C4-2B (cell line): ENCODE results near the gene MDFI.

Experiments used
- H3K27ac ChIP-seq: fragments of 450-650 bp; 2 replicates; pipeline ENCODE4 v1.5.1; 2017
- ZFX ChIP-seq: fragments of 450-650 bp; IDR thresholded peaks from 2 replicates; pipeline ENCODE4 v1.6.1; 2017
- TF ChIP-seq, protein P1 (sequence below): fragments of 450-650 bp; conservative IDR thresholded peaks from 2 replicates; pipeline ENCODE4 v1.5.1; 2017; ENCODE audit warnings: mild to moderate bottlenecking

The MDFI gene

DNA sequence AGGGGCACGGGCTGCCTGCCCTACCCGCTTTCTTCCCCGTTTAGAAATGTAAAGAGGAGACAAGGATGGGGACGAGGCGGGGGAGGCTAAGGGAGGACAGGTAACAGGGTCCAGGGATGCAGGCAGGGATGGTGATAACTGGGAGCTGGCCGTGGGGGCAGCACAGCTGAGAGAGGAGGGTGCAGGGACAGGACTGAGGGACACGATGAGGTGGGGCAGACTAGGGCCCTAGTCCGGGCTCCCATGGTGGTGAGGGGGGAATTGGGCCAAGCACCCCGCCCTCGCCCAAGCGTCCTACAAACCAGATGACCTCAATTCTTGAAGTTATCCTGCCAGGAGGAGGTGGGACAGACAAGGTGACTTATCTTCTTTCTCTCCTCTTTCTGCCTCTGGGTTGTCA lies 44.4 kb upstream of the MDFI start:
- no peak overlapping the region for H3K27ac ChIP-seq
- TF ChIP-seq, protein P1, sequence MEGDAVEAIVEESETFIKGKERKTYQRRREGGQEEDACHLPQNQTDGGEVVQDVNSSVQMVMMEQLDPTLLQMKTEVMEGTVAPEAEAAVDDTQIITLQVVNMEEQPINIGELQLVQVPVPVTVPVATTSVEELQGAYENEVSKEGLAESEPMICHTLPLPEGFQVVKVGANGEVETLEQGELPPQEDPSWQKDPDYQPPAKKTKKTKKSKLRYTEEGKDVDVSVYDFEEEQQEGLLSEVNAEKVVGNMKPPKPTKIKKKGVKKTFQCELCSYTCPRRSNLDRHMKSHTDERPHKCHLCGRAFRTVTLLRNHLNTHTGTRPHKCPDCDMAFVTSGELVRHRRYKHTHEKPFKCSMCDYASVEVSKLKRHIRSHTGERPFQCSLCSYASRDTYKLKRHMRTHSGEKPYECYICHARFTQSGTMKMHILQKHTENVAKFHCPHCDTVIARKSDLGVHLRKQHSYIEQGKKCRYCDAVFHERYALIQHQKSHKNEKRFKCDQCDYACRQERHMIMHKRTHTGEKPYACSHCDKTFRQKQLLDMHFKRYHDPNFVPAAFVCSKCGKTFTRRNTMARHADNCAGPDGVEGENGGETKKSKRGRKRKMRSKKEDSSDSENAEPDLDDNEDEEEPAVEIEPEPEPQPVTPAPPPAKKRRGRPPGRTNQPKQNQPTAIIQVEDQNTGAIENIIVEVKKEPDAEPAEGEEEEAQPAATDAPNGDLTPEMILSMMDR, result no peak

DNA sequence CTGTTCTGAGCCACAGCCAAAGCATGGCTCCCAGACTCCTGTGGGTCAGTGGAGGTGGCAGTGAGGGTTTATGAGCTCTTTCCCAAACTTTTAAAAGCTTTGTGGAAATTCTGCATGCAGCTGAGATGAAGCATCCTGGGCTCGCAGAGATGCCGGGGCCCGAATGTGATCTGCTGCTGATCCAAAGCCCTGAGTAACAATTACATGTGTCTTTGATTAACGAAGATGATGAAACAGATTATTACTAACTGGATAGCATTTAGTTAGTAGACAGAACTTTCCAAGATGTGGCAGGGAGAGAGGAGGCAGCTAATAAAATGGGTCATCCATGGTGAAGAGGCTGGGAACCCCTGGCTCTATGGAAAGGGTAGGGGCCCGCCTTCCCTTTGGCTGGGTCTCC lies 43.9 kb upstream of the MDFI start:
- TF ChIP-seq ZFX, result no peak
- TF ChIP-seq, protein P1, result no peak
- no peak overlapping the region for H3K27ac ChIP-seq

DNA sequence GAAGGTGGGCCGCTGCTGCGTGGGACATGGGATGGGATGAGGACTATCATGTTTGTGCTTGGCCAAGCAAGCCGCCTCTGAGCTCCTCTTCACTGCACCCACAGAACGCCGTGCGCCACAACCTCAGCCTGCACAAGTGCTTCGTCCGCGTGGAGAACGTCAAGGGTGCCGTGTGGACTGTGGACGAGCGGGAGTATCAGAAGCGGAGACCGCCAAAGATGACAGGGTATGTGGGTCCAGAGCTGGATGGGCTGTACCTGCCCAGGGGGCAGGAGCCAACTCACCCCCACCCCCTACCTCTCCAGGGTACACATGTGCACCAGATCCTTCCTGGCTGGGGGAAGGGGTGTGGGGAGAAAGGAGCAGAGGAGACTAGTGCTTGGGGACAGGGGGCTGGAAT lies 43.5 kb upstream of the MDFI start:
- H3K27ac ChIP-seq, result no peak overlapping the region
- TF ChIP-seq, protein P1, result no peak
- no peak for TF ChIP-seq ZFX

DNA sequence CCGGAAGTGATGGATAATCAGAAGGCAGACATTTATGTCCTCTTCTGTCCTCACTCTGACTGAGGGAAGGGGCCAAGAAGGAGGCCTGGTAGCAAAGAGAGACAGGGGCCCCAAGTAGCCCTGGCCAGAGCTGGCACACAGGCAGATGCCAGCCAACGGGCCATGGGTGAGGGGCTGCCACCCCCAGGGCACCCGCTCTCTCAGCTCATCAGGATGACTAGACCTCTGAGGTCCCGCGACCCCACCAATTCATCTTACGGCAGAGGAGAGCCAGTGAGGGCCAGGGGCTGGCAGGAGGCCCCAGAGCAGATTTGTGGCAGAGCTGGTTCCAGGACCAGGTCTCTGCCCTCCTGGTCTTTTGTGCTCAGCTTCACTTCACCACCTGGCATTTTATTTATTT lies 43.1 kb upstream of the MDFI start:
- H3K27ac ChIP-seq, result no peak overlapping the region
- TF ChIP-seq, protein P1, result no peak
- TF ChIP-seq ZFX, result no peak

DNA sequence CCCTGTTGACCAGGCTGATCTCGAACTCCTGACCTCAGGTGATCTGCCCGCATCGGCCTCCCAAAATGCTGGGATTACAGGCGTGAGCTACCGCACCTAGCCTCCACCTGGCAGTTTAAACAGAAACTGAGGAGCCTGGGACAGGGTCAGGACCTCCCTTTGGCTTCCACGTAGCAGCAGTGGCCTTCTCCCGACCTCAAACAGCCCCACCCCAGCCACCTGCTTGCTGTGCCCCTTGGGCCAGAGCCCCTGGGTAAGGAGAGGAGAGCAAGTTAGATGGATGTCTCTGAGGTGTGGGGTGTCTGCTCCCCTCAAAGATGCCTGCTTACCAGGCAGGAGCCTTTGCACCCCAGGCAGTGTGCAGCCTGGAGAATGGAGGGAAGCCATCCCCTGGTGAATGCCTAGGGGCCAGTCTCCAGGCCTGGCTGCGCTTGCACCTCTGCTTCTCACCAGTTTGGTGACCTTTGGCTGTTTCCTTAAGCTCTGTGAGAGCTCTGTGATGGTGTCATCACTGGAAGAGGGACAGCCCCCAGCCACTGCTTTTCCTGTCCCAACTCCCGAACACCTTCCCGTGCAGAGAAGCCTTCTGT lies 42.1 kb upstream of the MDFI start:
- TF ChIP-seq ZFX, result no peak
- TF ChIP-seq, protein P1, result no peak
- H3K27ac ChIP-seq, result no peak overlapping the region

DNA sequence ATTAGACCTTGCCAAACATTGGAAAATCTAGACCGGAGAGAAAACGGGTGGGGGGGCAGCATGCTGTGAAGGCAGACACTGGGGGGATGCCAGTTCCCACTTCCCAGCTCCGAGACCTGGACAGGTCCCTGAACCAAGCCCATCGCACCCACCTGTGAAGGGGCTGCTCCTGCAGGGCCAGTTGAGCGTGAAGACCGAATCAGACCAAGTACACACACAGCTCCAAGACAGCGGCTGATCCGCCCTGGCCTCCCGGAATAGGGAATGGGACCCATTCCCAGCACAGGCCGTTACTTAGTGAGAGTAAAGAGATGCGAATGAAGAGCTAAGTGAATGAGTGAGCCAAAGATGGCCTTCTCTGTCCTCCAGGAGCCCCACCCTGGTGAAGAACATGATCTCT lies 41.5 kb upstream of the MDFI start:
- H3K27ac ChIP-seq, result no peak overlapping the region
- TF ChIP-seq, protein P1, result no peak
- no peak for TF ChIP-seq ZFX

DNA sequence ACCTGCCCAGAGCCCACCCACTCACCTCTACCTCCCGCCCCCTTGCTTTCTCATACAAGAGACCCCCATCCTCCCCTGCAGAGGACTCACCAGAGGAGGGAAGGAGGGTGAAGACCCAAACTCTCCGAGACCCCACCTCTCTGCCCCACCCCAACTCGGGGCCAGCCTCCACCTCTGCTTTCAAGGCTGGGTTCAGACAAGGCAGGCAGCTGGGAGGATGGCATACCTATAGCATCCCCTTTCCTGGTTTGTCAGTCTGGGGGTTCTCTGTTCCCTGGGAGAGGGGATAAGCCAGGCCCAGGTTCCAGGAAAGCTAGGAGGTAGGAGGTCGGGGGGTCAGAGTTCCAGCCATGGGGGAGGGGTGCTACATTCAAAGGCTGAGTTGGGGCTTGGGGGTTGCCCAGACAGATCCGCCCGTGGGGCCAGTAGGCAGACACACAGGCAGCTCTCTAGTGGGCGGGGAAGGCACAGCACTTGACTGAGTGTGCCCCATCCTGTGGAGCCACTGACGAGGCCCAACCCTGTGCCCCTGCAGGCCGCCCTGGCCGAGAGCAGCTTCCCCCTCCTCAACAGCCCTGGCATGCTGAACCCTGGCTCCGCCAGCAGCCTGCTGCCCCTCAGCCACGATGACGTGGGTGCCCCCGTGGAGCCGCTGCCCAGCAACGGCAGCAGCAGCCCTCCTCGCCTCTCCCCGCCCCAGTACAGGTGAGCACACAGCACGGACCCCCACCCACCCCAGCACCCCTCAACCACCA lies 40.8 kb upstream of the MDFI start:
- TF ChIP-seq ZFX, result no peak
- TF ChIP-seq, protein P1, result no peak
- H3K27ac ChIP-seq, result no peak overlapping the region
